Measurements from ENCODE around the gene PITPNM2. TPM values are rescaled to one million over a fixed set of nuclear protein-coding genes. Genes with fewer than 3 reads are reported as not detected.

Gene PITPNM2
- total RNA-seq, 2 experiments from 2014 or later, result 0.42 to 0.73 TPM

Other genes starting within 250 kb of the PITPNM2 start
- 4.0 and 7.0 TPM in 2 replicates for gene ABCB9, start 184.6 kb downstream of the PITPNM2 start, total RNA-seq (2014; rRNA removed; shearing (Covaris generic))
- gene ABCB9, start 184.6 kb downstream of the PITPNM2 start, total RNA-seq (2022), result 6.8 and 7.9 TPM in 2 replicates
- gene OGFOD2, start 175.8 kb downstream of the PITPNM2 start, total RNA-seq (2014; rRNA removed; shearing (Covaris generic)), result 13.1 and 17.8 TPM in 2 replicates
- gene OGFOD2, start 175.8 kb downstream of the PITPNM2 start, total RNA-seq (2022), result 25.0 and 25.8 TPM in 2 replicates
- gene ARL6IP4, start 170.4 kb downstream of the PITPNM2 start, total RNA-seq (2014; rRNA removed; shearing (Covaris generic)), result 263 and 329 TPM in 2 replicates
- 213 and 228 TPM in 2 replicates for gene ARL6IP4, start 170.4 kb downstream of the PITPNM2 start, total RNA-seq (2022)
- gene MPHOSPH9, start 82.1 kb upstream of the PITPNM2 start, total RNA-seq (2014; rRNA removed; shearing (Covaris generic)), result 136 and 166 TPM in 2 replicates
- 88.3 and 102 TPM in 2 replicates for gene MPHOSPH9, start 82.1 kb upstream of the PITPNM2 start, total RNA-seq (2022)
- 30.1 and 35.5 TPM in 2 replicates for gene MTRFR, start 82.3 kb upstream of the PITPNM2 start, total RNA-seq (2014; rRNA removed; shearing (Covaris generic))
- gene MTRFR, start 82.3 kb upstream of the PITPNM2 start, total RNA-seq (2022), result 32.8 and 34.4 TPM in 2 replicates
- 50.7 and 65.2 TPM in 2 replicates for gene CDK2AP1, start 120.8 kb upstream of the PITPNM2 start, total RNA-seq (2014; rRNA removed; shearing (Covaris generic))
- gene CDK2AP1, start 120.8 kb upstream of the PITPNM2 start, total RNA-seq (2022), result 56.3 and 57.3 TPM in 2 replicates
- gene SBNO1, start 213.8 kb upstream of the PITPNM2 start, total RNA-seq (2014; rRNA removed; shearing (Covaris generic)), result 23.7 and 31.2 TPM in 2 replicates
- gene SBNO1, start 213.8 kb upstream of the PITPNM2 start, total RNA-seq (2022), result 57.3 and 57.9 TPM in 2 replicates
- 87.8 and 101 TPM in 2 replicates for gene KMT5A, start 233.0 kb upstream of the PITPNM2 start, total RNA-seq (2014; rRNA removed; shearing (Covaris generic))
- gene KMT5A, start 233.0 kb upstream of the PITPNM2 start, total RNA-seq (2022), result 149 and 153 TPM in 2 replicates

Measured in OCI-LY7 (cell line).